Osteocyte (in vitro differentiated cells): ENCODE data around the gene ZYG11B. TPM values are rescaled to one million over a fixed set of nuclear protein-coding genes. Genes with fewer than 3 reads are reported as not detected.

Experiments
- DNase-seq: peaks from one replicate; pipeline ENCODE4 v3.0.0; 2021; ENCODE audit warnings: mixed read lengths; ENCODE audit not compliant: unreplicated experiment; ENCODE audit errors: extremely low spot score
- H3K27ac Mint-ChIP-seq: one replicate; pipeline ENCODE4 v1.8.0; 2021; ENCODE audit warnings: mild to moderate bottlenecking, mixed read lengths; ENCODE audit not compliant: unreplicated experiment
- H3K27me3 Mint-ChIP-seq: one replicate; pipeline ENCODE4 v1.8.0; 2021; ENCODE audit warnings: mixed read lengths; ENCODE audit not compliant: unreplicated experiment
- H3K36me3 Mint-ChIP-seq: one replicate; pipeline ENCODE4 v1.8.0; 2021; ENCODE audit warnings: mixed read lengths; ENCODE audit not compliant: unreplicated experiment
- H3K4me1 Mint-ChIP-seq: one replicate; pipeline ENCODE4 v1.8.0; 2021; ENCODE audit warnings: mixed read lengths; ENCODE audit not compliant: unreplicated experiment
- H3K4me3 Mint-ChIP-seq: one replicate; pipeline ENCODE4 v1.8.0; 2021; ENCODE audit warnings: mild to moderate bottlenecking, moderate library complexity, mixed read lengths; ENCODE audit not compliant: unreplicated experiment
- H3K9me3 Mint-ChIP-seq: one replicate; pipeline ENCODE4 v1.8.0; 2021; ENCODE audit warnings: mixed read lengths; ENCODE audit not compliant: unreplicated experiment
- total RNA-seq: library from RNA; stranded (reverse); gene quantifications from 2 replicates; pipeline ENCODE4 v1.2.1, GENCODE V29; 2021
- TF ChIP-seq, protein P1 (sequence below): fragments of 200-600 bp; sonication (generic); IDR thresholded peaks from 2 replicates; pipeline ENCODE4 v1.5.0; 2021; ENCODE audit warnings: antibody characterized with exemption, mild to moderate bottlenecking, moderate library complexity

Gene ZYG11B
- total RNA-seq, 1 donor from 2014 or later = 34.3 TPM

DNA sequence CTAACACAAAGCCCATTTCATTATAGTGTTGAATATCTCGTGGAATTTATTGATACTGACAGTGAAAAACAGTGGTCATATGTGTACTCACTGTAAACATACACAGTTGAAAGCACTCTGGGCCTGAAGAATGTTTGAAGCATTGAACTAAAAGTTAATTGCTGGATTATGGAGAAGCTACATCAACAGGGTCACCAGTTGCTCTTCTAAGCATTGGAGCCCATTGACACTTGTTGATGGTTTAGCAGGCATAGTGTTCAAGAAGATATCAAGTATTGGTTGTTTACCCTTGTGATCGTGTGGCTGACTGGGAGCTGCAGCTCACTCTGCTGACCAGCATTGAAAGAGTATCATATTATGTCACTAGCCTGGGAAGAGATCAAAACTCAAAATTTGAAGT is 126.6 kb downstream of the ZYG11B start:
- Mint-ChIP-seq H3K4me1 (no peaks in the 10 kb centered on the region), H3K27me3 (no peaks in the 10 kb centered on the region), H3K4me3 (no peak overlapping the region), H3K27ac (no peak overlapping the region), H3K9me3 (no peaks in the 10 kb centered on the region), H3K36me3 (no peaks in the 10 kb centered on the region)
- TF ChIP-seq, protein P1, sequence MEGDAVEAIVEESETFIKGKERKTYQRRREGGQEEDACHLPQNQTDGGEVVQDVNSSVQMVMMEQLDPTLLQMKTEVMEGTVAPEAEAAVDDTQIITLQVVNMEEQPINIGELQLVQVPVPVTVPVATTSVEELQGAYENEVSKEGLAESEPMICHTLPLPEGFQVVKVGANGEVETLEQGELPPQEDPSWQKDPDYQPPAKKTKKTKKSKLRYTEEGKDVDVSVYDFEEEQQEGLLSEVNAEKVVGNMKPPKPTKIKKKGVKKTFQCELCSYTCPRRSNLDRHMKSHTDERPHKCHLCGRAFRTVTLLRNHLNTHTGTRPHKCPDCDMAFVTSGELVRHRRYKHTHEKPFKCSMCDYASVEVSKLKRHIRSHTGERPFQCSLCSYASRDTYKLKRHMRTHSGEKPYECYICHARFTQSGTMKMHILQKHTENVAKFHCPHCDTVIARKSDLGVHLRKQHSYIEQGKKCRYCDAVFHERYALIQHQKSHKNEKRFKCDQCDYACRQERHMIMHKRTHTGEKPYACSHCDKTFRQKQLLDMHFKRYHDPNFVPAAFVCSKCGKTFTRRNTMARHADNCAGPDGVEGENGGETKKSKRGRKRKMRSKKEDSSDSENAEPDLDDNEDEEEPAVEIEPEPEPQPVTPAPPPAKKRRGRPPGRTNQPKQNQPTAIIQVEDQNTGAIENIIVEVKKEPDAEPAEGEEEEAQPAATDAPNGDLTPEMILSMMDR = no peak
- no peak for DNase-seq

DNA sequence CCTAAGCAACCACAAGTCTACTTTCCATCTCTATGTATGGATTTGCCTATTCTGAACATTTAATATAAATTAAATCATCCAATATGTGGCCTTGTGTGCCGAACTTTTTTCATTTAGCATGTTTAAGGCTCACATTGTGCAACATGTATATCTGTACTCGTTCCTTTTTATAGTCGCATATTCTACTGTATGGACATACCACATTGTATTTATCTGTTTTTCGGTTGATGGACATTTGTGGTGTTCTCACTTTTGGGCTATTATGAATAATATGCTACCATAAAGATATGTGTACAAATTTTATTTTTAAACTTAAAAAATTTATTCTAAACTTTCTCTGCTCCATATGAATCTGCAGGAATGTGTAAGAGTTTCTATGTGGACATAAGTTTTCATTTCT is 129.3 kb downstream of the ZYG11B start:
- TF ChIP-seq, protein P1 = no peak
- H3K27me3 Mint-ChIP-seq = no peaks in the 10 kb centered on the region
- H3K36me3 Mint-ChIP-seq = no peaks in the 10 kb centered on the region
- H3K27ac Mint-ChIP-seq = no peak overlapping the region
- H3K4me3 Mint-ChIP-seq = no peak overlapping the region
- H3K4me1 Mint-ChIP-seq = no peaks in the 10 kb centered on the region
- no peaks in the 10 kb centered on the region for H3K9me3 Mint-ChIP-seq
- no peak for DNase-seq

DNA sequence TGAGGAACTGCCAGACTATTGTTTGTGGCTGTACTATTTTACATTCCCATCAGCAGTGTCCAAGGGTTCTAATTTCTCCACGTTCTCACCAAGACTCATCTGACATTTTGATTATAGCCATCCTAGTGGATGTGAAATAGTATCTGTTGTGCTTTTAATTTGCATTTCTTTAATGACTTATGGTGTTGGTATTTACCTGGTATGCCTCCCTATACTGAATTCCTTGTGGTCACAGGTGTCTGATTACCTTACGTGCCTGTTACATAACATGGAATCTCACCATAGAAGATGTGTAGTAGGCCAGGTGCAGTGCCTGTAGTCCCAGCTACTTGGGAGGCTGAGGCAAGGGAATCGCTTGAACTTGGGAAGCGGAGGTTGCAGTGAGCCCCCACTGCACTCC is 129.8 kb downstream of the ZYG11B start:
- Mint-ChIP-seq H3K27ac (no peak overlapping the region), H3K9me3 (no peaks in the 10 kb centered on the region), H3K36me3 (no peaks in the 10 kb centered on the region)

DNA sequence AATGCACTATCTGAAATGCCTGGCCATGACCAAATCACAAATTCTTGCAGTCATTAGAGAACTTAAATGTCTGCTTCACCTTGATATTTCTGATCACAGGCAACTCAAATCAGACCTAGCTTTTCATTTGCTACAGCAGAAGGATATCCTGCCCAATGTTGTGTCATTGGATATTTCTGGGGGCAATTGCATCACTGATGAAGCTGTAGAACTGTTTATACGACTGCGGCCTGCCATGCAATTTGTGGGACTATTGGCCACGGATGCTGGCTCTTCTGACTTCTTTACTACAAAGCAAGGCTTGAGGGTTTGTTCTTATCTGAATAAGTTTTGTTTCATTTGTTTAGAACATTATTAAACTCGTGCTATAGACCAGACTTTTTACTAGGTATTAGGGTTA is 131.2 kb downstream of the ZYG11B start:
- no peaks in the 10 kb centered on the region for H3K4me1 Mint-ChIP-seq
- H3K27me3 Mint-ChIP-seq = no peaks in the 10 kb centered on the region
- no peak for DNase-seq
- H3K36me3 Mint-ChIP-seq = no peaks in the 10 kb centered on the region
- no peak overlapping the region for H3K4me3 Mint-ChIP-seq
- TF ChIP-seq, protein P1 = no peak
- H3K27ac Mint-ChIP-seq = no peak overlapping the region
- no peaks in the 10 kb centered on the region for H3K9me3 Mint-ChIP-seq

More for the DNA sequence above, 129.8 kb downstream of the ZYG11B start:
- TF ChIP-seq, protein P1 = no peak
- Mint-ChIP-seq H3K4me3 (no peak overlapping the region), H3K4me1 (no peaks in the 10 kb centered on the region), H3K27me3 (no peaks in the 10 kb centered on the region)
- DNase-seq = no peak

DNA sequence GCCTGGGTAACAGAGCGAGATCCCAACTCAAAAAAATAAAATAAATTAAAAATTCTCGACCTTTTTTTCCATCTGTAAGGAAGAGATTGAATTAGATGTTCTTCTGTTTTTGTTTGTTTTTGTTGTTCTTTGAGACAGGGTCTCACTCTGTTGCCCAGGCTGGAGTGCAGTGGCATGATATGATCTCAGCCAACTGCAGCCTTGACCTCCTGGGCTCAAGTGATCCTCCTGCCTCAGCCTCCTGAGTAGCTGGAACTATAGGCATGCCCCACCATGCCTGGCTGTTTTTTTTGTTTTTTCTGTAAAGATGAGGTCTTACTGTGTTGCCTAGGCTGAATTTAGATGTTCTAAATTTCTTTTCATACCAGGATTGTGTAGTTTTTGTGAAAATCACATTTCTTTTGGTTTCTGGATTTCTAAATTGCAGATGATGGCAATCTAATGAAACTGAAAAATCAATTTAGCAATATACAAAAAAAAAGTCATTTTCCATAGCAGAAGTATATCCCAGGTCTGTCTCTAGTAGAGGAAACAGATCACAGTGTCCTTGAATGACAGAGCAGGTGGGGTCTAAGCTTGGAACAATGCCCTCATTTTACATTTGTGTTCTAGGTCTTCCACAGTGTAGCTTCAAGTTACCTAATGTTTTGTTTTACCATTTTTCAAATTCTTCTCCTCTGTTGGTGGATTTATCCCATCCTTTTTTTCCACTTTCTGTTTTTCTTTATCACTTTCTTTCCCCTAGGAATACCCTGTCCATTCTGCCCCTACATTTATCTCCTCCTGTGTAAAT is 136.6 kb downstream of the ZYG11B start:
- TF ChIP-seq, protein P1 = no peak
- Mint-ChIP-seq H3K9me3 (no peaks in the 10 kb centered on the region), H3K4me3 (no peak overlapping the region), H3K27me3 (no peaks in the 10 kb centered on the region), H3K27ac (no peak overlapping the region), H3K36me3 (no peaks in the 10 kb centered on the region), H3K4me1 (peaks cover 5% of the 10 kb centered on the region)
- DNase-seq = no peak
